Measurements from ENCODE around the gene GAS6.

GRCh38 chr13:113907635-113908617 is 44.0 kb upstream of the GAS6 start:
- no peak for TF ChIP-seq CTCF (IDR thresholded peaks at IDR 0.05; ENCODE audit: borderline replicate concordance, extremely low read depth, low read length, poor library complexity, severe bottlenecking)
- no peak for TF ChIP-seq EZH2 (IDR thresholded peaks at IDR 0.05; ENCODE audit: borderline replicate concordance, low read depth, low read length, severe bottlenecking)

Data from DND-41 (cell line).